Mammary epithelial cell (primary cell): ENCODE results near the gene DMRTA1.

ENCODE experiments used
- CTCF ChIP-seq, 2 donors: IDR thresholded peaks in 1 of 2; conservative IDR thresholded peaks in 1 of 2; 2 replicates each; pipeline ENCODE4 v1.5.1; 2011 to 2012; ENCODE audit warnings: inconsistent platforms in 2 of 2, low read length in 2 of 2, mild to moderate bottlenecking in 2 of 2, control low read depth in 1 of 2, low read depth in 1 of 2; ENCODE audit not compliant: insufficient read depth in 1 of 2; ENCODE audit errors: extremely low read depth in 1 of 2
- EZH2 ChIP-seq: IDR thresholded peaks from 2 replicates; pipeline ENCODE4 v1.6.1; 2012; ENCODE audit warnings: low read length, inconsistent platforms, borderline replicate concordance

DNA sequence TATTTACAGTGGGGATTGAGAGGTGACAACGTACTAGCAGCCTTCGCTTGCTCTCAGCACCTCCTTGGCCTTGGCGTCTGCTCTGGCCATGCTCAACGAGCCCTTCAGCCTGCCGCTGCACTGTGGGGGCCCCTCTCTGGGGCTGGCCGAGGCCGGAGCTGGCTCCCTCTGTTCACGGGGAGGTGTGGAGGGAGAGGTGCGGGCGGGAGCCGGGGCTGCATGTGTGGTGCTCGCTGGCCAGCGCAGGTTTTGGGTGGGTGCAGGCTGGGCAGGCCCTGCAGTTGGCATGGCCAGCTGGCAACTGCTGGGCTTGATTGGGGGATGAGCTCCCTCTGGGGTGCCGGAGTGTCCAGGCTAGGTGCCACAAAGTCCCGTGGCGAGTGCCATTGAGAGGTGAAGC is 5.8 kb upstream of the DMRTA1 start:
- TF ChIP-seq EZH2 (no peak), CTCF (conservative IDR thresholded peaks at IDR 0.05 in 1 of 2, IDR thresholded peaks at IDR 0.05 in 1 of 2; ENCODE audit: extremely low read depth in 1 of 2, insufficient read depth in 1 of 2, low read depth in 1 of 2, low read length in 2 of 2) (no peak)
